ENCODE measurements around the gene DGKG.

The DGKG gene

GRCh38 chr3:186107215-186108105 is 254.6 kb downstream of the DGKG start:
- DNase-seq: peak; percentile 76

- no peak for DNase-seq
Observed at GRCh38 chr3:186105543-186105942, 256.5 kb downstream of the DGKG start.

- DNase-seq: no peak
Observed at GRCh38 chr3:186102687-186103086, 259.3 kb downstream of the DGKG start.

GRCh38 chr3:186100398-186100797 is 261.6 kb downstream of the DGKG start:
- no peak for DNase-seq

- peak; percentile 82 for DNase-seq
Observed at GRCh38 chr3:186099178-186099577, 262.9 kb downstream of the DGKG start.

GRCh38 chr3:186098740-186099139 is 263.3 kb downstream of the DGKG start:
- no peak for DNase-seq

GRCh38 chr3:186097663-186098451 is 264.2 kb downstream of the DGKG start:
- peak; percentile 91 for DNase-seq

- DNase-seq: no peak
Observed at GRCh38 chr3:186097317-186097662, 264.7 kb downstream of the DGKG start.
